Loucy (cell line): ENCODE data around the gene H6PD.

ENCODE experiments used
- EZH2phosphoT487 ChIP-seq: fragments of 200-600 bp; IDR thresholded peaks from 2 replicates; pipeline ENCODE4 v1.6.1; 2018; ENCODE audit warnings: antibody characterized with exemption, mild to moderate bottlenecking, moderate library complexity, borderline replicate concordance
- TF ChIP-seq, protein P1 (sequence below): fragments of 200-600 bp; sonication (generic); conservative IDR thresholded peaks from 2 replicates; pipeline ENCODE4 v1.5.1; 2014; ENCODE audit warnings: mild to moderate bottlenecking, antibody characterized with exemption, low read length

DNA sequence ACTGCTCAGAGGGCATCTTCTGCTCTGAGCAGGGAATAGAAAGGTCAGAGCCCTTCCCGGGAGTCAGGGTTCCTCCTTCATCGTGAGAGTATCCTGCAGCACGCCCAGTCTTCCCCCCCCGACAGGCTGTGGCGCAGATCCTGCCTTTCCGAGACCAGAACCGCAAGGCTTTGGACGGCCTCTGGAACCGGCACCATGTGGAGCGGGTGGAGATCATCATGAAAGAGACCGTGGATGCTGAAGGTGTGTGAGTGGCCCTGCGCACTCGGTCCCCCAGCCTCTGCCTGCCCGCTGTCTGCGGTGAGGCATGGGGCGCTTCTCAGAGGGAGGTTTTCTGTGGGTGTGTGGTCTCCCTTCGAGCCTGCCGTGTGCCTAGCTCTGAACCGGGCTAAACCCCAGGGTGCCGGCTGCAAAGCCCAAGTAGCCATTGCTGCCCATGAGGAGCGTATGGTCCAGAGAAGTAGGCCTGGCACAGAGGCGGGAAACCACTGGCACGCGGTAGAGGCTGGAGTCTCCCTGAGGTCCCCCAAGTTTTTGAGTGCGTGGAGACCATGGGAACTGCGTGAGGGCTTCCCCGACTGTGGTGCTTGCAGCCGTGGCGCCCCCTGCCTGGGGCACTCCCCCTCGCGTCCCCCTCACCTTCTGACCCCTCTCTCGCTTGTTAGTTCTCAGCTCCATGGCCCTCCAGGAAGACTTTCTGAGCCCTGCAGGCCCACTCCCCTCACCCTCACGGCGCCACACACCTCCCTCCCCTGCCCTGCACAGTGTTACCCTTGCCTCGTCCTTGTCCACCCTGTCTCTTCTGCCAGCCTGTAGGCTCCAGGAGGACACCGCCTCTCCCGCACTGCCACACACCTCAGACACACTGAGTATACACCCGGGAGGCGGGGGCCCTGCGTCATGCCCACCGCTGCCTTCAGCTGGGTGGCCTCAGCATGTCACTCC, 12.5 kb downstream of the H6PD start:
- TF ChIP-seq, protein P1, sequence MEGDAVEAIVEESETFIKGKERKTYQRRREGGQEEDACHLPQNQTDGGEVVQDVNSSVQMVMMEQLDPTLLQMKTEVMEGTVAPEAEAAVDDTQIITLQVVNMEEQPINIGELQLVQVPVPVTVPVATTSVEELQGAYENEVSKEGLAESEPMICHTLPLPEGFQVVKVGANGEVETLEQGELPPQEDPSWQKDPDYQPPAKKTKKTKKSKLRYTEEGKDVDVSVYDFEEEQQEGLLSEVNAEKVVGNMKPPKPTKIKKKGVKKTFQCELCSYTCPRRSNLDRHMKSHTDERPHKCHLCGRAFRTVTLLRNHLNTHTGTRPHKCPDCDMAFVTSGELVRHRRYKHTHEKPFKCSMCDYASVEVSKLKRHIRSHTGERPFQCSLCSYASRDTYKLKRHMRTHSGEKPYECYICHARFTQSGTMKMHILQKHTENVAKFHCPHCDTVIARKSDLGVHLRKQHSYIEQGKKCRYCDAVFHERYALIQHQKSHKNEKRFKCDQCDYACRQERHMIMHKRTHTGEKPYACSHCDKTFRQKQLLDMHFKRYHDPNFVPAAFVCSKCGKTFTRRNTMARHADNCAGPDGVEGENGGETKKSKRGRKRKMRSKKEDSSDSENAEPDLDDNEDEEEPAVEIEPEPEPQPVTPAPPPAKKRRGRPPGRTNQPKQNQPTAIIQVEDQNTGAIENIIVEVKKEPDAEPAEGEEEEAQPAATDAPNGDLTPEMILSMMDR: peak; percentile 34; the same call in 1 of the 2 replicates
- TF ChIP-seq EZH2phosphoT487: no peak
